Measurements from ENCODE around the gene ARL6IP1. TPM values are rescaled to one million over a fixed set of nuclear protein-coding genes. Genes with fewer than 3 reads are reported as not detected.

ARL6IP1 gene
- total RNA-seq, 2 donors from 2014 or later = 164 to 169 TPM

- Mint-ChIP-seq H3K36me3 (ENCODE audit: insufficient read depth in 2 of 2) (peaks cover 18 to 40% of the 10 kb centered on the region in 2 donors), H3K4me3 (no peak overlapping the region), H3K9me3 (no peaks in the 10 kb centered on the region), H3K27me3 (ENCODE audit: low read depth) (no peaks in the 10 kb centered on the region), H3K4me1 (ENCODE audit: low read depth) (no peaks in the 10 kb centered on the region), H3K27ac (peak overlapping the region; percentile 56)
- ATAC-seq (replicated peaks in 1 of 2) = no peak
- no peak for DNase-seq
These were observed 10.6 kb upstream of the ARL6IP1 start for GRCh38 chr16:18811925-18812324.

GRCh38 chr16:18809165-18809564 is 7.8 kb upstream of the ARL6IP1 start:
- peak overlapping the region; percentile 3 for H3K27ac Mint-ChIP-seq

GRCh38 chr16:18805257-18805773 is 4.0 kb upstream of the ARL6IP1 start:
- Mint-ChIP-seq H3K4me1 (ENCODE audit: low read depth) (peaks cover 51% of the 10 kb centered on the region), H3K36me3 (ENCODE audit: insufficient read depth in 2 of 2) (peaks cover 15 to 29% of the 10 kb centered on the region in 2 donors), H3K27ac (peak overlapping the region; percentile 97), H3K27me3 (ENCODE audit: low read depth) (no peaks in the 10 kb centered on the region), H3K9me3 (no peaks in the 10 kb centered on the region), H3K4me3 (peak overlapping the region in 1 of 2 donors; percentile 91)
- ATAC-seq (replicated peaks in 1 of 2) = no peak
- DNase-seq = no peak

More at GRCh38 chr16:18809165-18809564, 7.8 kb upstream of the ARL6IP1 start:
- Mint-ChIP-seq H3K9me3 (no peaks in the 10 kb centered on the region), H3K36me3 (ENCODE audit: insufficient read depth in 2 of 2) (peaks cover 16 to 32% of the 10 kb centered on the region in 2 donors), H3K27me3 (ENCODE audit: low read depth) (no peaks in the 10 kb centered on the region), H3K4me1 (ENCODE audit: low read depth) (peaks cover 22% of the 10 kb centered on the region), H3K4me3 (no peak overlapping the region)
- DNase-seq (no peak), ATAC-seq (replicated peaks in 1 of 2) (no peak)

GRCh38 chr16:18804540-18804939 is 3.2 kb upstream of the ARL6IP1 start:
- H3K4me3 Mint-ChIP-seq = peak overlapping the region in 1 of 2 donors; percentile 91
- H3K9me3 Mint-ChIP-seq = no peaks in the 10 kb centered on the region
- DNase-seq (no peak), ATAC-seq (replicated peaks in 1 of 2) (no peak)
- peaks cover 59% of the 10 kb centered on the region for H3K4me1 Mint-ChIP-seq (ENCODE audit: low read depth)
- H3K27me3 Mint-ChIP-seq (ENCODE audit: low read depth) = no peaks in the 10 kb centered on the region
- peaks cover 13 to 29% of the 10 kb centered on the region in 2 donors for H3K36me3 Mint-ChIP-seq (ENCODE audit: insufficient read depth in 2 of 2)
- peak overlapping the region; percentile 97 for H3K27ac Mint-ChIP-seq

GRCh38 chr16:18803569-18804462 is 2.5 kb upstream of the ARL6IP1 start:
- Mint-ChIP-seq H3K27ac (peak overlapping the region; percentile 97), H3K4me1 (ENCODE audit: low read depth) (peaks cover 66% of the 10 kb centered on the region), H3K4me3 (peak overlapping the region; percentile 91 to 96), H3K36me3 (ENCODE audit: insufficient read depth in 2 of 2) (peaks cover 9 to 23% of the 10 kb centered on the region in 2 donors), H3K27me3 (ENCODE audit: low read depth) (no peaks in the 10 kb centered on the region), H3K9me3 (no peaks in the 10 kb centered on the region)
- no peak for ATAC-seq (replicated peaks in 1 of 2)
- no peak for DNase-seq

- H3K27ac Mint-ChIP-seq = peak overlapping the region; percentile 89
- peaks cover 5 to 18% of the 10 kb centered on the region in 2 donors for H3K36me3 Mint-ChIP-seq (ENCODE audit: insufficient read depth in 2 of 2)
- H3K9me3 Mint-ChIP-seq = no peaks in the 10 kb centered on the region
- H3K4me3 Mint-ChIP-seq = peak overlapping the region; percentile 96 to 98
- H3K27me3 Mint-ChIP-seq (ENCODE audit: low read depth) = no peaks in the 10 kb centered on the region
- DNase-seq (no peak), ATAC-seq (replicated peaks in 1 of 2) (no peak)
- H3K4me1 Mint-ChIP-seq (ENCODE audit: low read depth) = peaks cover 76% of the 10 kb centered on the region
These were observed 1.5 kb upstream of the ARL6IP1 start for GRCh38 chr16:18802767-18803343.

GRCh38 chr16:18800775-18801144 is 589 bp downstream of the ARL6IP1 start:
- DNase-seq (no peak), ATAC-seq (replicated peaks in 1 of 2) (no peak)
- Mint-ChIP-seq H3K27me3 (ENCODE audit: low read depth) (no peaks in the 10 kb centered on the region), H3K36me3 (ENCODE audit: insufficient read depth in 2 of 2) (peaks cover 9 to 30% of the 10 kb centered on the region in 2 donors), H3K4me1 (ENCODE audit: low read depth) (peaks cover 82% of the 10 kb centered on the region), H3K9me3 (no peaks in the 10 kb centered on the region), H3K4me3 (peak overlapping the region; percentile 96 to 98), H3K27ac (peak overlapping the region; percentile 96)

- Mint-ChIP-seq H3K4me1 (ENCODE audit: low read depth) (peaks cover 81% of the 10 kb centered on the region), H3K36me3 (ENCODE audit: insufficient read depth in 2 of 2) (peaks cover 9 to 30% of the 10 kb centered on the region in 2 donors)
These were observed 1.1 kb downstream of the ARL6IP1 start for GRCh38 chr16:18800293-18800692.

GRCh38 chr16:18799500-18799899 is 1.8 kb downstream of the ARL6IP1 start:
- no peaks in the 10 kb centered on the region for H3K9me3 Mint-ChIP-seq
- peaks cover 75% of the 10 kb centered on the region for H3K4me1 Mint-ChIP-seq (ENCODE audit: low read depth)
- H3K36me3 Mint-ChIP-seq (ENCODE audit: insufficient read depth in 2 of 2) = peaks cover 9 to 33% of the 10 kb centered on the region in 2 donors
- H3K27ac Mint-ChIP-seq = peak overlapping the region; percentile 65
- DNase-seq = no peak
- no peak for ATAC-seq (replicated peaks in 1 of 2)
- H3K4me3 Mint-ChIP-seq = peak overlapping the region; percentile 96 to 98
- no peaks in the 10 kb centered on the region for H3K27me3 Mint-ChIP-seq (ENCODE audit: low read depth)

More at GRCh38 chr16:18800293-18800692, 1.1 kb downstream of the ARL6IP1 start:
- Mint-ChIP-seq H3K27me3 (ENCODE audit: low read depth) (no peaks in the 10 kb centered on the region), H3K9me3 (no peaks in the 10 kb centered on the region), H3K4me3 (peak overlapping the region; percentile 96 to 98), H3K27ac (peak overlapping the region; percentile 96)
- no peak for ATAC-seq (replicated peaks in 1 of 2)
- DNase-seq = no peak

GRCh38 chr16:18797746-18798145 is 3.6 kb downstream of the ARL6IP1 start:
- Mint-ChIP-seq H3K9me3 (no peaks in the 10 kb centered on the region), H3K27ac (no peak overlapping the region), H3K36me3 (ENCODE audit: insufficient read depth in 2 of 2) (peaks cover 12 to 38% of the 10 kb centered on the region in 2 donors), H3K4me3 (no peak overlapping the region), H3K4me1 (ENCODE audit: low read depth) (peaks cover 62% of the 10 kb centered on the region), H3K27me3 (ENCODE audit: low read depth) (no peaks in the 10 kb centered on the region)
- no peak for DNase-seq
- ATAC-seq (replicated peaks in 1 of 2) = no peak

GRCh38 chr16:18796377-18796776 is 5.0 kb downstream of the ARL6IP1 start:
- Mint-ChIP-seq H3K4me1 (ENCODE audit: low read depth) (peaks cover 57% of the 10 kb centered on the region), H3K36me3 (ENCODE audit: insufficient read depth in 2 of 2) (peaks cover 11 to 47% of the 10 kb centered on the region in 2 donors), H3K27ac (peak overlapping the region; percentile 38), H3K9me3 (no peaks in the 10 kb centered on the region), H3K27me3 (ENCODE audit: low read depth) (no peaks in the 10 kb centered on the region), H3K4me3 (no peak overlapping the region)
- DNase-seq (no peak), ATAC-seq (replicated peaks in 1 of 2) (no peak)

- DNase-seq (no peak), ATAC-seq (replicated peaks in 1 of 2) (no peak)
- no peaks in the 10 kb centered on the region for H3K27me3 Mint-ChIP-seq (ENCODE audit: low read depth)
- H3K4me1 Mint-ChIP-seq (ENCODE audit: low read depth) = peaks cover 58% of the 10 kb centered on the region
- H3K27ac Mint-ChIP-seq = peak overlapping the region; percentile 72
- no peaks in the 10 kb centered on the region for H3K9me3 Mint-ChIP-seq
- no peak overlapping the region for H3K4me3 Mint-ChIP-seq
- H3K36me3 Mint-ChIP-seq (ENCODE audit: insufficient read depth in 2 of 2) = peaks cover 28 to 57% of the 10 kb centered on the region in 2 donors
These were observed 8.4 kb downstream of the ARL6IP1 start for GRCh38 chr16:18792836-18793433.

All from activated T-cell treated with anti-CD3 and anti-CD28 coated beads, Interleukin-2, amount 50 U/mL, for 72 hours (primary cell).